Aorta (tissue), 5 donors: ENCODE measurements around the gene CDON. TPM values are rescaled to one million over a fixed set of nuclear protein-coding genes. Genes with fewer than 3 reads are reported as not detected.
"Not testable (repeated sequence)": the region's sequence is repeated elsewhere in the genome, so short reads cannot be mapped to it uniquely, and the experiment has no call there.

ENCODE experiments used
- ATAC-seq: fragments of 200-7000 bp; cut with Tn5 transposase; one replicate; pipeline ENCODE4 v1.9.1; 2022; ENCODE audit warnings: moderate library complexity; ENCODE audit not compliant: low FRiP score
- DNase-seq, 2 donors: peaks; one replicate each; pipeline ENCODE4 v3.0.0-alpha.2; 2020
- H3K27ac ChIP-seq, 2 donors: one replicate each; pipeline ENCODE4 v1.5.1; 2013; ENCODE audit warnings: low read length in 2 of 2, mild to moderate bottlenecking in 2 of 2, moderate library complexity in 2 of 2, control low read depth in 1 of 2, inconsistent platforms in 1 of 2, low read depth in 1 of 2
- H3K27me3 ChIP-seq, 2 donors: one replicate each; pipeline ENCODE4 v1.6.1; 2013; ENCODE audit warnings: control low read depth in 1 of 2, low read length in 1 of 2, mild to moderate bottlenecking in 1 of 2, moderate library complexity in 1 of 2; ENCODE audit not compliant: insufficient read depth in 2 of 2, control insufficient read depth in 1 of 2
- H3K36me3 ChIP-seq, 2 donors: one replicate each; pipeline ENCODE4 v1.6.1; 2013; ENCODE audit warnings: control low read depth in 1 of 2, low read length in 1 of 2, mild to moderate bottlenecking in 1 of 2; ENCODE audit not compliant: insufficient read depth in 2 of 2, control insufficient read depth in 1 of 2
- H3K4me1 ChIP-seq, 2 donors: one replicate each; pipeline ENCODE4 v1.6.1; 2013; ENCODE audit warnings: low read length in 2 of 2, control low read depth in 1 of 2, mild to moderate bottlenecking in 1 of 2, moderate library complexity in 1 of 2; ENCODE audit not compliant: insufficient read depth in 2 of 2, control insufficient read depth in 1 of 2
- H3K4me3 ChIP-seq, 2 donors: one replicate each; pipeline ENCODE4 v1.5.1; 2013; ENCODE audit warnings: low read length in 2 of 2, control low read depth in 1 of 2, mild to moderate bottlenecking in 1 of 2
- H3K9me3 ChIP-seq: one replicate; pipeline ENCODE4 v1.6.1; 2013; ENCODE audit warnings: mild to moderate bottlenecking, low read length; ENCODE audit not compliant: control insufficient read depth
- WGBS, 2 donors: extraction: QIAGEN DNeasy Blood & Tissue Kit; methylation state at CpG; one replicate each; pipeline ENCODE4 v1.1.7; 2013; 5-methylcytosine and 5-hydroxymethylcytosine counted together
- intact Hi-C, 2 donors: fragments of 100-400 bp; cut with DNase I; formaldehyde crosslinking; loops; one replicate each; pipeline versions ENCODE4 v1.14.2 to v1.15.0; 2022
- polyA plus RNA-seq, 2 donors: library from polyadenylated mRNA; stranded (reverse); fragments of 200-250 nt; gene quantifications; one replicate each; pipeline ENCODE4 v1.2.3, GENCODE V29; 2013
- total RNA-seq, 2 donors: library from RNA; stranded (reverse); fragmentation: NEBNext Ultra II Directional; extraction: Animal tissue kit (Norgen Biotek cat#: 25700); gene quantifications; one replicate each; pipeline ENCODE4 v1.2.1, GENCODE V29; 2021
- donor health status: healthy with polysubstance abuse.
- donor health status: Bipolar disorder and iron deficiency.
- donor health status: DM: no; HTN: no; CAD: no.
- donor health status: DM: no; HTN: no; CAD: no.
- donor health status: DM: yes; HTN: yes; CAD: no.

Gene CDON
- total and polyA plus RNA-seq, 4 donors: 0.49 to 50.3 (median 4.5) TPM

DNA sequence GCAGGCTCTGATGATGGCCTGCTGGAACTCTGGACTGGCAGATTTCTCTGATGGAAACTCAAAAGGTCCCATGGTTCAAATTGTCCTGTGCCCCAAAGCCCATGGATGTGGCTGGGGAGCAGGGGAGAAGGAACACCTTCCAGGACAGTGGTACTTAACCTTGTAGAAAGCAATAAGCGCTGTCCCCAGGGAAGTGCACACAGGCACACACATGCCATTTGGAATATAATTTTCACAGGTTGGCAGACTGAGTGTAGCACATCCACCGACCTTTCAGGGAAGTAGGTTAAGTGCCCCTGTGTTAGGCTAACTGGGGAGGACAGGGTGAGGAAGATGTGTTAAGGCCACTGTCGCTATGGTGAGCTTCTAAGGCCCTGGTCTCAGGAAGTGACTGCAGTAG, 140.5 kb downstream of the CDON start:
- Histone ChIP-seq H3K27ac (no peak overlapping the region), H3K4me3 (no peak overlapping the region), H3K4me1 (no peaks in the 10 kb centered on the region), H3K36me3 (no peaks in the 10 kb centered on the region), H3K27me3 (no peaks in the 10 kb centered on the region), H3K9me3 (no peaks in the 10 kb centered on the region)
- intact Hi-C loops: loop anchor here in 1 of 2 donors (2.0 kb wide), 1 partner anchor 273 kb away; no protein-coding TSS in a partner anchor
- ATAC-seq (no peak), DNase-seq (no peak)
- 76 to 81% methylated on average over 3 of the region's 3 CpGs for WGBS, 2 donors

DNA sequence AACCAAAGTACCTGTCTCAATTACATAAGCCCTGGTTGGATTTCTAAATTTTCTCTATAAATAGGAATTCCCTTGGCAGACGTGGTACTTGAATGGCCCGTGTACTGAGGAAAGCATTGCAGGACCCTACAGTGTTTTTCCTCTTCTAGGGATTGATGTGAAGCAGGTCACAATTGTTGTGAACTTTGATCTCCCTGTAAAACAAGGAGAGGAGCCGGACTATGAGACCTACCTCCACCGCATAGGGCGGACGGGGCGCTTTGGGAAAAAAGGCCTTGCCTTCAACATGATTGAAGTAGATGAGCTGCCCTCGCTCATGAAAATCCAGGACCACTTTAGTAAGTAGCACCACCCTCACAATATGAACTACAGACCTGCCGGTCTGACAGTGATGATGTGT, 141.6 kb downstream of the CDON start:
- Histone ChIP-seq H3K4me3 (no peak overlapping the region), H3K27ac (no peak overlapping the region), H3K27me3 (no peaks in the 10 kb centered on the region), H3K9me3 (no peaks in the 10 kb centered on the region), H3K36me3 (no peaks in the 10 kb centered on the region), H3K4me1 (no peaks in the 10 kb centered on the region)
- ATAC-seq (no peak), DNase-seq (no peak)
- 71 to 77% methylated on average over 9 of the region's 9 CpGs for WGBS, 2 donors
- intact Hi-C loops: no loop called here

DNA sequence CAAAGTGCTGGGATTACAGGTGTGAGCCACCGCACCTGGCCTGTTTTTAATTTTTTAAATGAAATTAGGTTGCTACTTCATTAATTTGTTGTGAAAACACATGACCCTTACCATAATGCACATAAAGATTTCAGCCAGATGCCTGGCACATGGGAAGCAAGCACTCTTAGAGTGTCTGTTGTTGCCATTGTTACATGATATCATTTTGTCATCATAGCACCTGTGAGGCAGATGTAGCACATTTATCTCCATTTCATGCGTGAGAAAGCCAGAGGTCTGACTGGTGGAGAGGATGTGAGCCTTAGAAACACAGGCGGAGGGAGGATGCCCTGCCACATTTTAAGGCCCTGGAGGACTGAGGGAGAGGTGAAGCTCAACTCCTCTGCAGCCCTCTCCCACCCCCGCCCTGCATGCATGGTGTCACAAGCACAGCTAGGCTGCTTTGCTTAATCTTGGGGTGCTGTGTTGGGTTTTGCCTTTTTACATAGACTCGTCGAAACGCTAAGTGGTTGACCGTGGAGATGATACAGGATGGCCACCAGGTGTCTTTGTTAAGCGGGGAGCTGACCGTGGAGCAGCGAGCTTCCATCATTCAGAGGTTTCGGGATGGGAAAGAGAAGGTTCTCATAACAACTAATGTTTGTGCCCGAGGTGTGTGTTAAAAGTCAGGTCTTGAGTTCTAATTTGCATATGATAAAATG, 144.4 kb downstream of the CDON start:
- H3K9me3 ChIP-seq: no peaks in the 10 kb centered on the region
- no peaks in the 10 kb centered on the region for H3K36me3 ChIP-seq
- ATAC-seq (no peak), DNase-seq (no peak)
- H3K4me1 ChIP-seq: no peaks in the 10 kb centered on the region
- no peak overlapping the region for H3K4me3 ChIP-seq
- WGBS, 2 donors: 79 to 81% methylated on average over 13 of the region's 13 CpGs
- H3K27me3 ChIP-seq: peaks cover 0 to 2% of the 10 kb centered on the region in 2 donors
- no peak overlapping the region for H3K27ac ChIP-seq
- intact Hi-C loops: no loop called here

DNA sequence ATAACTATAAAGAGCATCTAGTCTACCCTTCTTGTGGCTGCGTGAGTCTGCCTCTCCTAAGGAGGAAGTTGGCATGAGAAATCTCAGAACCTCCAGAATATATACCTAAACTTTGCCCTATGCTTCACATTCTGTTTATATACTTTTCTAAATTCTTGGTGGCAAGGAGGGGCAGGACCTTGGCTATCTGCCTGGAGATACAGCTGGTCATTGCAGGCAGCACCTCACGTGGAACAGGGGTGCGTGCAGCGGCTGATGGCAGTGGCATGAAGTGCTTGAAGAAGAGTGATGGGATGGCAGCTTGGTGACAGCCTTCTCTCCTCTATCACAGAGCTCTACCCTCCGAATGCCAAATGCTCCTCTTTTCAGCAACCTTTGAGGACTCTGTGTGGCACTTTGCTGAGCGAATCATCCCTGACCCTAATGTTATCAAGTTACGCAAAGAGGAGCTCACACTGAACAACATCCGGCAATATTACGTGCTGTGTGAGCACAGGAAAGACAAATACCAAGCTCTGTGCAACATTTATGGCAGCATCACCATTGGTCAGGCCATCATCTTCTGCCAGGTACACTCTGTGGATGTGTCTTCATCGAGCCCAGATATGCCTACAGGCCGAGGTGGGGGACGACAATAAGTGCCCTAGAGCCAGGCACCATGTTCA, 145.9 kb downstream of the CDON start:
- Histone ChIP-seq H3K36me3 (no peaks in the 10 kb centered on the region), H3K4me1 (no peaks in the 10 kb centered on the region), H3K27ac (no peak overlapping the region), H3K9me3 (no peaks in the 10 kb centered on the region), H3K27me3 (peaks cover 0 to 2% of the 10 kb centered on the region in 2 donors), H3K4me3 (no peak overlapping the region)
- intact Hi-C loops: no loop called here
- ATAC-seq (no peak), DNase-seq (no peak)
- 70 to 73% methylated on average over 12 of the region's 12 CpGs for WGBS, 2 donors

DNA sequence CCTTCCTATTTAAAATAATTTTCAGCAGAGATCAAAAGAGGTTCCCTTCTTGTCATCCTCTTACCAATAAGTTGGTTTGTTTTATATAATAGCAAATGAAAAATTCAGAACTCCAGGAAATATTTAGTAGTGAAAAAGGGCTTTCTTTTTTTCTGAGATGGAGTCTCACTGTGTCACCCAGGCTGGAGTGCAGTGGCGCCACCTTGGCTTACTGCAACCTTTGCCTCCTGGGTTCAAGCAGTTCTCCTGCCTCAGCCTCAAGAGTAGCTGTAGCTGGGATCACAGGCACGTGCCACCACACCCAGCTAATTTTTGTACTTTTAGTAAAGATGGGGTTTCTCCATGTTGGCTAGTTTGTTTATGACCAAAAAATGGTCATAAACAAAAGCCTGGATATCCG, 148.1 kb downstream of the CDON start:
- 81 to 88% methylated on average over 3 of the region's 3 CpGs for WGBS, 2 donors
- not testable (repeated sequence) for H3K27ac ChIP-seq

DNA sequence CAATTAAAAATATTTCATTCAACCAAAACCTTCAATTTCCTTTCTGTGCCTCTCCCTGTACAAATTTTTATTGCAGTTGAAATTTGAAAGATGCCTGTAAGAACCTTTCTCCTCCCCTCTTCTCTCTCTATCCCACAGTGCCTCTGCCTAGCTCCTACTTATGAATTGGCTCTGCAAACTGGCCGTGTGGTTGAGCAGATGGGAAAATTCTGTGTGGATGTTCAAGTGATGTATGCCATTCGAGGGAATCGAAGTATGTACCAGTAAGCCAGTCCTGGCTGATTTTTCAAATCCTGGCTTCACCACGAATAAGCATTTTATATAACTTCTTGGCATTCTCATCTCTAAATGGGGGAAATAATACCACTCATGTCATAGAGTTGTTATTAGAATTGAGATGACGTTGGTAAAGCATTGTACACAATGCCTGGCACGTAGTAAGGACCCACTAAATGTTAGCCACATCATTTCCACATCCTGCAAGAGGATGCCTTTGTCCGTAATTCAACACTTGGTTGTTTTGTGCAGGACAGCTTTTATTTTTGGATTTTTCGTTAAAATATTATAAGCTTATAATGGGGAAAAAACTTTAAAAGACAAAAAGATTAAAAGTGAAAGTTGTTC, 152.3 kb downstream of the CDON start:
- no peaks in the 10 kb centered on the region for H3K27me3 ChIP-seq
- no peaks in the 10 kb centered on the region for H3K9me3 ChIP-seq
- 73 to 82% methylated on average over 8 of the region's 8 CpGs for WGBS, 2 donors
- no peaks in the 10 kb centered on the region for H3K36me3 ChIP-seq
- H3K4me1 ChIP-seq: no peaks in the 10 kb centered on the region
- no peak for DNase-seq
- intact Hi-C loops: no loop called here
- H3K4me3 ChIP-seq: no peak overlapping the region
- H3K27ac ChIP-seq: no peak overlapping the region
- ATAC-seq: no peak

More for the DNA sequence above, 148.1 kb downstream of the CDON start:
- H3K36me3 ChIP-seq, H3K27me3 ChIP-seq, DNase-seq, H3K9me3 ChIP-seq, ATAC-seq, H3K4me1 ChIP-seq, intact Hi-C loops, H3K4me3 ChIP-seq: not testable (repeated sequence)

Other genes with a start within 250 kb of the CDON start
- not detected for gene PATE4, start 229.6 kb downstream of the CDON start, total RNA-seq
- gene PATE4, start 229.6 kb downstream of the CDON start, polyA plus RNA-seq: under 1 TPM in 1 of 2 donors, not detected in 1; 0.50 TPM
- 1 to 10 TPM; 3.3 to 3.6 TPM for gene HYLS1, start 175.2 kb downstream of the CDON start, total RNA-seq
- 1 to 10 TPM; 2.7 to 4.5 TPM for gene HYLS1, start 175.2 kb downstream of the CDON start, polyA plus RNA-seq
- 1 to 10 TPM; 8.8 to 9.4 TPM for gene PUS3, start 159.7 kb downstream of the CDON start, total RNA-seq
- 1 to 10 TPM; 8.0 to 8.1 TPM for gene PUS3, start 159.7 kb downstream of the CDON start, polyA plus RNA-seq
- under 1 TPM in 1 of 2 donors, not detected in 1; 0.30 TPM for gene DDX25, start 158.4 kb downstream of the CDON start, total RNA-seq
- gene DDX25, start 158.4 kb downstream of the CDON start, polyA plus RNA-seq: not detected
- gene VSIG10L2, start 116.8 kb downstream of the CDON start, total RNA-seq: under 1 TPM in 1 of 2 donors, not detected in 1; 0.48 TPM
- gene VSIG10L2, start 116.8 kb downstream of the CDON start, polyA plus RNA-seq: not detected
- gene RPUSD4, start 148.8 kb upstream of the CDON start, total RNA-seq: 10 to 100 TPM; 18.1 to 24.0 TPM
- gene RPUSD4, start 148.8 kb upstream of the CDON start, polyA plus RNA-seq: 10 to 100 TPM; 14.5 to 23.5 TPM
- gene FAM118B, start 148.9 kb upstream of the CDON start, total RNA-seq: 10 to 100 TPM; 14.1 to 21.9 TPM
- gene FAM118B, start 148.9 kb upstream of the CDON start, polyA plus RNA-seq: 10 to 100 TPM; 11.9 to 19.0 TPM
- gene SRPRA, start 206.0 kb upstream of the CDON start, total RNA-seq: 100 to 1,000 TPM; 103 to 104 TPM
- 10 to 100 TPM; 29.4 to 74.7 TPM for gene SRPRA, start 206.0 kb upstream of the CDON start, polyA plus RNA-seq
- 10 to 100 TPM; 19.9 to 25.4 TPM for gene FOXRED1, start 206.3 kb upstream of the CDON start, total RNA-seq
- 10 to 100 TPM in 1 of 2 donors, 1 to 10 TPM in 1; 9.6 to 26.5 TPM for gene FOXRED1, start 206.3 kb upstream of the CDON start, polyA plus RNA-seq
- 10 to 100 TPM in 1 of 2 donors, 1 to 10 TPM in 1; 9.5 to 17.3 TPM for gene TIRAP, start 220.2 kb upstream of the CDON start, total RNA-seq
- 10 to 100 TPM in 1 of 2 donors, 1 to 10 TPM in 1; 4.9 to 10.7 TPM for gene TIRAP, start 220.2 kb upstream of the CDON start, polyA plus RNA-seq
- 1 to 10 TPM; 9.0 to 9.9 TPM for gene DCPS, start 241.2 kb upstream of the CDON start, total RNA-seq
- 1 to 10 TPM; 7.9 to 9.6 TPM for gene DCPS, start 241.2 kb upstream of the CDON start, polyA plus RNA-seq